GM12892 (cell line): Measurements from ENCODE around the gene POLD4.

Source experiments
- POLR2AphosphoS5 ChIP-seq: IDR thresholded peaks from 2 replicates; pipeline ENCODE4 v1.6.1; 2011; ENCODE audit warnings: low read depth, low read length, control low read depth
- TAF1 ChIP-seq: IDR thresholded peaks from 2 replicates; pipeline ENCODE4 v1.6.1; 2011; ENCODE audit warnings: low read depth, mild to moderate bottlenecking, control low read depth, low read length, borderline replicate concordance

DNA sequence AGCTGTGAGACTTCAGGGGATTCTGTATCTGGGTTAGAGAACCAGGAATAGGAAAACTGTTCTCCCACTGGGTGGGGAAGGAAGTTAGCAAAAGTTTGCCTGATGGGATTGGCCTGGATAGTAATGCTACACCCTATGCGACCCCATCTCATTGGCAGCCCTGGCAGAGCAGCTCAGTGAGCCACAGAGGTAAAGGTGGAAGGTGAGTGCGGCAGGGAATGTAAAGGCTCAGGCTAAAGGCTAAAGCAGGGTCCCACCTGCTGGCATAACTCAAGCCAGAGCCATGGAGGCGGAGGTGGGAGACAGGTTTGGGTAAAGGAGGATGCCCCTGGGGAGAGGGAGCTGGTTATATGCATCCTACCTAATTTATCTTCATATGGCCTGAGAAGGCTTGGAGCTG lies 31.3 kb downstream of the POLD4 start:
- TF ChIP-seq TAF1 (no peak), POLR2AphosphoS5 (no peak)
